MM.1S (cell line): ENCODE measurements around the gene SLC38A8.

Experiments
- CTCF ChIP-seq: fragments of 300-600 bp; sonication (generic); IDR thresholded peaks from 2 replicates; pipeline ENCODE4 v1.5.1; 2016; ENCODE audit warnings: antibody characterized with exemption, low read length, mixed read lengths
- EZH2 ChIP-seq: fragments of 300-600 bp; sonication (generic); optimal IDR thresholded peaks from 2 replicates; pipeline ENCODE3; 2017; ENCODE audit warnings: low read depth, mild to moderate bottlenecking, antibody characterized with exemption, low read length, mixed read lengths
- EZH2phosphoT487 ChIP-seq: fragments of 300-600 bp; sonication (generic); IDR thresholded peaks from 2 replicates; pipeline ENCODE4 v1.6.1; 2018; ENCODE audit warnings: antibody characterized with exemption, low read length

- TF ChIP-seq EZH2phosphoT487 (no peak), CTCF (no peak), EZH2 (no peak)
These were observed 81.9 kb downstream of the SLC38A8 start for GRCh38 chr16:83960521-83961249.
